Activated gamma-delta T cell treated with Interleukin-2 at 50 U/mL for 16 hours (primary cell): Measurements from ENCODE around the gene CATSPERB.
"Not testable (repeated sequence)": the region's sequence is repeated elsewhere in the genome, so short reads cannot be mapped to it uniquely, and the experiment has no call there.

Experiments used
- DNase-seq: peaks from one replicate; pipeline ENCODE4 v3.0.0-alpha.2; 2020

Gene CATSPERB

GRCh38 chr14:91573894-91574837 lies 157.7 kb downstream of the CATSPERB start:
- DNase-seq = peak; percentile 39

GRCh38 chr14:91573528-91573893 lies 158.4 kb downstream of the CATSPERB start:
- no peak for DNase-seq

GRCh38 chr14:91570021-91570420 lies 161.9 kb downstream of the CATSPERB start:
- no peak for DNase-seq

GRCh38 chr14:91569301-91569700 lies 162.6 kb downstream of the CATSPERB start:
- no peak for DNase-seq

GRCh38 chr14:91568626-91569025 lies 163.3 kb downstream of the CATSPERB start:
- DNase-seq = no peak

- not testable (repeated sequence) for DNase-seq
Measured at GRCh38 chr14:91567827-91568226, 164.1 kb downstream of the CATSPERB start.

- no peak for DNase-seq
Measured at GRCh38 chr14:91555531-91555930, 176.4 kb downstream of the CATSPERB start.

- no peak for DNase-seq
Measured at GRCh38 chr14:91554535-91555332, 177.2 kb downstream of the CATSPERB start.

- no peak for DNase-seq
Measured at GRCh38 chr14:91548108-91548507, 183.8 kb downstream of the CATSPERB start.

- DNase-seq = no peak
Measured at GRCh38 chr14:91545946-91546716, 185.8 kb downstream of the CATSPERB start.

- no peak for DNase-seq
Measured at GRCh38 chr14:91545204-91545603, 186.7 kb downstream of the CATSPERB start.

- DNase-seq = no peak
Measured at GRCh38 chr14:91536327-91536726, 195.6 kb downstream of the CATSPERB start.

- DNase-seq = not testable (repeated sequence)
Measured at GRCh38 chr14:91534059-91534458, 197.8 kb downstream of the CATSPERB start.

GRCh38 chr14:91533623-91534022 lies 198.3 kb downstream of the CATSPERB start:
- no peak for DNase-seq
